Fibroblast of lung (primary cell): Measurements from ENCODE around the gene FOXK2.

Experiments used
- EZH2 ChIP-seq: IDR thresholded peaks from 2 replicates; pipeline ENCODE4 v1.5.1; 2012; ENCODE audit warnings: low read length, control low read depth, mild to moderate bottlenecking; ENCODE audit errors: missing control alignments
- TF ChIP-seq, protein P1 (sequence below), 2 donors: IDR thresholded peaks in 1 of 2; conservative IDR thresholded peaks in 1 of 2; 1 replicate in 1 of 2; 2 replicates in 1 of 2; pipeline ENCODE4 v1.5.1; 2011 to 2012; ENCODE audit warnings: low read length in 2 of 2, control low read depth in 1 of 2, inconsistent platforms in 1 of 2, low read depth in 1 of 2, mild to moderate bottlenecking in 1 of 2

GRCh38 chr17:82583720-82584234, 64.2 kb downstream of the FOXK2 start:
- TF ChIP-seq, protein P1, sequence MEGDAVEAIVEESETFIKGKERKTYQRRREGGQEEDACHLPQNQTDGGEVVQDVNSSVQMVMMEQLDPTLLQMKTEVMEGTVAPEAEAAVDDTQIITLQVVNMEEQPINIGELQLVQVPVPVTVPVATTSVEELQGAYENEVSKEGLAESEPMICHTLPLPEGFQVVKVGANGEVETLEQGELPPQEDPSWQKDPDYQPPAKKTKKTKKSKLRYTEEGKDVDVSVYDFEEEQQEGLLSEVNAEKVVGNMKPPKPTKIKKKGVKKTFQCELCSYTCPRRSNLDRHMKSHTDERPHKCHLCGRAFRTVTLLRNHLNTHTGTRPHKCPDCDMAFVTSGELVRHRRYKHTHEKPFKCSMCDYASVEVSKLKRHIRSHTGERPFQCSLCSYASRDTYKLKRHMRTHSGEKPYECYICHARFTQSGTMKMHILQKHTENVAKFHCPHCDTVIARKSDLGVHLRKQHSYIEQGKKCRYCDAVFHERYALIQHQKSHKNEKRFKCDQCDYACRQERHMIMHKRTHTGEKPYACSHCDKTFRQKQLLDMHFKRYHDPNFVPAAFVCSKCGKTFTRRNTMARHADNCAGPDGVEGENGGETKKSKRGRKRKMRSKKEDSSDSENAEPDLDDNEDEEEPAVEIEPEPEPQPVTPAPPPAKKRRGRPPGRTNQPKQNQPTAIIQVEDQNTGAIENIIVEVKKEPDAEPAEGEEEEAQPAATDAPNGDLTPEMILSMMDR (conservative IDR thresholded peaks at IDR 0.05 in 1 of 2, IDR thresholded peaks at IDR 0.05 in 1 of 2; ENCODE audit: low read depth in 1 of 2, low read length in 2 of 2) = no peak
- no peak for TF ChIP-seq EZH2
